Glomerular visceral epithelial cell (primary cell): ENCODE measurements around the gene CTNNB1.
A peak's percentile ranks its signal among the peaks of the same experiment; 100 is the strongest.
"Not testable (repeated sequence)": the region's sequence is repeated elsewhere in the genome, so short reads cannot be mapped to it uniquely, and the experiment has no call there.

Experiments
- DNase-seq: peaks from one replicate; pipeline ENCODE4 v3.0.0-alpha.2; 2016; ENCODE audit errors: extremely low spot score

The CTNNB1 gene

GRCh38 chr3:41258239-41258800 is 59.0 kb downstream of the CTNNB1 start:
- no peak for DNase-seq

GRCh38 chr3:41259449-41260062 is 60.3 kb downstream of the CTNNB1 start:
- no peak for DNase-seq

GRCh38 chr3:41260063-41260450 is 60.8 kb downstream of the CTNNB1 start:
- DNase-seq: no peak

- DNase-seq: peak; percentile 78
Observed at GRCh38 chr3:41265011-41265545, 65.8 kb downstream of the CTNNB1 start.

- peak; percentile 94 for DNase-seq
Observed at GRCh38 chr3:41265823-41266273, 66.5 kb downstream of the CTNNB1 start.

GRCh38 chr3:41267975-41268640 is 68.8 kb downstream of the CTNNB1 start:
- DNase-seq: peak; percentile 88

GRCh38 chr3:41272667-41273066 is 73.4 kb downstream of the CTNNB1 start:
- DNase-seq: no peak

GRCh38 chr3:41274944-41275668 is 75.8 kb downstream of the CTNNB1 start:
- DNase-seq: peak; percentile 71

GRCh38 chr3:41276191-41276590 is 76.9 kb downstream of the CTNNB1 start:
- no peak for DNase-seq

GRCh38 chr3:41277790-41278465 is 78.6 kb downstream of the CTNNB1 start:
- DNase-seq: no peak

- not testable (repeated sequence) for DNase-seq
Observed at GRCh38 chr3:41284934-41285333, 85.6 kb downstream of the CTNNB1 start.

GRCh38 chr3:41286305-41286704 is 87.0 kb downstream of the CTNNB1 start:
- no peak for DNase-seq

GRCh38 chr3:41288785-41289184 is 89.5 kb downstream of the CTNNB1 start:
- DNase-seq: no peak
